B cell (primary cell): Measurements from ENCODE around the gene OR3A1.
"Not testable (repeated sequence)": the region's sequence is repeated elsewhere in the genome, so short reads cannot be mapped to it uniquely, and the experiment has no call there.

Experiments used
- EZH2 ChIP-seq: IDR thresholded peaks from 2 replicates; pipeline ENCODE4 v1.6.1; 2012; ENCODE audit warnings: borderline replicate concordance, low read depth, mild to moderate bottlenecking, moderate library complexity, low read length; ENCODE audit not compliant: insufficient read depth, poor library complexity, severe bottlenecking
- TF ChIP-seq, protein P1 (sequence below): fragments of 200-600 bp; IDR thresholded peaks from one replicate; pipeline ENCODE4 v1.8.0; 2022; ENCODE audit warnings: antibody characterized with exemption, mild to moderate bottlenecking

DNA sequence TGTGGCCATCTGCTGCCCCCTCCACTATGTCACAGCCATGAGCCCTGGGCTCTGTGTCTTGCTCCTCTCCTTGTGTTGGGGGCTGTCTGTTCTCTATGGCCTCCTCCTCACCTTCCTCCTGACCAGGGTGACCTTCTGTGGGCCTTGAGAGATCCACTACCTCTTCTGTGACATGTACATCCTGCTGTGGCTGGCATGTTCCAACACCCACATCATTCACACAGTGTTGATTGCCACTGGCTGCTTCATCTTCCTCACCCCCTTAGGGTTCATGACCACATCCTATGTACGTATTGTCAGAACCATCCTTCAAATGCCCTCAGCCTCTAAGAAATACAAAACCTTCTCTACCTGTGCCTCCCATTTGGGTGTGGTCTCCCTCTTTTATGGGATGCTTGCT lies 57.1 kb downstream of the OR3A1 start:
- TF ChIP-seq EZH2, result not testable (repeated sequence)
- TF ChIP-seq, protein P1, sequence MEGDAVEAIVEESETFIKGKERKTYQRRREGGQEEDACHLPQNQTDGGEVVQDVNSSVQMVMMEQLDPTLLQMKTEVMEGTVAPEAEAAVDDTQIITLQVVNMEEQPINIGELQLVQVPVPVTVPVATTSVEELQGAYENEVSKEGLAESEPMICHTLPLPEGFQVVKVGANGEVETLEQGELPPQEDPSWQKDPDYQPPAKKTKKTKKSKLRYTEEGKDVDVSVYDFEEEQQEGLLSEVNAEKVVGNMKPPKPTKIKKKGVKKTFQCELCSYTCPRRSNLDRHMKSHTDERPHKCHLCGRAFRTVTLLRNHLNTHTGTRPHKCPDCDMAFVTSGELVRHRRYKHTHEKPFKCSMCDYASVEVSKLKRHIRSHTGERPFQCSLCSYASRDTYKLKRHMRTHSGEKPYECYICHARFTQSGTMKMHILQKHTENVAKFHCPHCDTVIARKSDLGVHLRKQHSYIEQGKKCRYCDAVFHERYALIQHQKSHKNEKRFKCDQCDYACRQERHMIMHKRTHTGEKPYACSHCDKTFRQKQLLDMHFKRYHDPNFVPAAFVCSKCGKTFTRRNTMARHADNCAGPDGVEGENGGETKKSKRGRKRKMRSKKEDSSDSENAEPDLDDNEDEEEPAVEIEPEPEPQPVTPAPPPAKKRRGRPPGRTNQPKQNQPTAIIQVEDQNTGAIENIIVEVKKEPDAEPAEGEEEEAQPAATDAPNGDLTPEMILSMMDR, result not testable (repeated sequence)
